ENCODE data around the gene TRIP12.
"Not testable (repeated sequence)": the region's sequence is repeated elsewhere in the genome, so short reads cannot be mapped to it uniquely, and the experiment has no call there.

Gene TRIP12

GRCh38 chr2:229774237-229774636 is 147.6 kb downstream of the TRIP12 start:
- no peak overlapping the region for H3K27ac ChIP-seq (replicated peaks)
- no peak overlapping the region for H3K4me3 ChIP-seq (replicated peaks; ENCODE audit: insufficient read depth, low read length)
- no peak for DNase-seq (ENCODE audit: low read depth in 1 of 2, low spot score in 1 of 2)
- TF ChIP-seq CTCF (IDR thresholded peaks at IDR 0.05; ENCODE audit: insufficient read depth, low read length) = no peak
- TF ChIP-seq SPI1 (IDR thresholded peaks at IDR 0.05; ENCODE audit: borderline replicate concordance, low read depth) = no peak
- no peak for TF ChIP-seq POLR2AphosphoS5 (IDR thresholded peaks at IDR 0.05; ENCODE audit: low read depth)
- TF ChIP-seq REST (IDR thresholded peaks at IDR 0.05; ENCODE audit: insufficient replicate concordance, low read depth) = no peak
- TF ChIP-seq GABPA (IDR thresholded peaks at IDR 0.05; ENCODE audit: low read depth) = no peak
- no peaks in the 10 kb centered on the region for H3K27me3 ChIP-seq (ENCODE audit: insufficient read depth, poor library complexity, severe bottlenecking)

GRCh38 chr2:229768235-229768634 is 153.6 kb downstream of the TRIP12 start:
- H3K27me3 ChIP-seq (ENCODE audit: insufficient read depth, poor library complexity, severe bottlenecking) = no peaks in the 10 kb centered on the region
- H3K4me3 ChIP-seq (replicated peaks; ENCODE audit: insufficient read depth, low read length) = no peak overlapping the region
- DNase-seq (ENCODE audit: low read depth in 1 of 2, low spot score in 1 of 2) = no peak
- H3K27ac ChIP-seq (replicated peaks) = no peak overlapping the region
- no peak for TF ChIP-seq POLR2AphosphoS5 (IDR thresholded peaks at IDR 0.05; ENCODE audit: low read depth)

GRCh38 chr2:229765721-229766120 is 156.1 kb downstream of the TRIP12 start:
- Histone ChIP-seq H3K4me3 (replicated peaks; ENCODE audit: insufficient read depth, low read length) (no peak overlapping the region), H3K27me3 (ENCODE audit: insufficient read depth, poor library complexity, severe bottlenecking) (no peaks in the 10 kb centered on the region), H3K27ac (replicated peaks) (no peak overlapping the region)
- no peak for DNase-seq (ENCODE audit: low read depth in 1 of 2, low spot score in 1 of 2)
- no peak for TF ChIP-seq CTCF (IDR thresholded peaks at IDR 0.05; ENCODE audit: insufficient read depth, low read length)
- TF ChIP-seq POLR2AphosphoS5 (IDR thresholded peaks at IDR 0.05; ENCODE audit: low read depth) = no peak
- no peak for TF ChIP-seq SPI1 (IDR thresholded peaks at IDR 0.05; ENCODE audit: borderline replicate concordance, low read depth)
- TF ChIP-seq GABPA (IDR thresholded peaks at IDR 0.05; ENCODE audit: low read depth) = no peak
- TF ChIP-seq REST (IDR thresholded peaks at IDR 0.05; ENCODE audit: insufficient replicate concordance, low read depth) = no peak

GRCh38 chr2:229761663-229762062 is 160.1 kb downstream of the TRIP12 start:
- no peak overlapping the region for H3K4me3 ChIP-seq (replicated peaks; ENCODE audit: insufficient read depth, low read length)
- no peak overlapping the region for H3K27ac ChIP-seq (replicated peaks)
- H3K27me3 ChIP-seq (ENCODE audit: insufficient read depth, poor library complexity, severe bottlenecking) = no peaks in the 10 kb centered on the region
- no peak for DNase-seq (ENCODE audit: low read depth in 1 of 2, low spot score in 1 of 2)
- TF ChIP-seq POLR2AphosphoS5 (IDR thresholded peaks at IDR 0.05; ENCODE audit: low read depth) = no peak
- TF ChIP-seq SPI1 (IDR thresholded peaks at IDR 0.05; ENCODE audit: borderline replicate concordance, low read depth) = no peak
- no peak for TF ChIP-seq REST (IDR thresholded peaks at IDR 0.05; ENCODE audit: insufficient replicate concordance, low read depth)
- TF ChIP-seq GABPA (IDR thresholded peaks at IDR 0.05; ENCODE audit: low read depth) = no peak
- no peak for TF ChIP-seq CTCF (IDR thresholded peaks at IDR 0.05; ENCODE audit: insufficient read depth, low read length)

- not testable (repeated sequence) for DNase-seq (ENCODE audit: low read depth in 1 of 2, low spot score in 1 of 2); H3K4me3 ChIP-seq (replicated peaks; ENCODE audit: insufficient read depth, low read length); H3K27ac ChIP-seq (replicated peaks); H3K27me3 ChIP-seq (ENCODE audit: insufficient read depth, poor library complexity, severe bottlenecking)
Measured at GRCh38 chr2:229757462-229757861, 164.3 kb downstream of the TRIP12 start.
